ENCODE results near the gene CGB8. TPM values are rescaled to one million over a fixed set of nuclear protein-coding genes. Genes with fewer than 3 reads are reported as not detected.

Gene CGB8
- total and polyA plus RNA-seq, 2 experiments from 2014 or later, result not detected

GRCh38 chr19:49064029-49064629, 15.2 kb upstream of the CGB8 start:
- H2AFZ ChIP-seq, result no peak overlapping the region; the same call in 1 of the 2 replicates
- no peak for TF ChIP-seq NANOG (IDR thresholded peaks at IDR 0.05; ENCODE audit: borderline replicate concordance)
- no peak for TF ChIP-seq ETS1 (IDR thresholded peaks at IDR 0.05)
- TF ChIP-seq CREB1 (CRISPR knock-in tag; IDR thresholded peaks at IDR 0.05; ENCODE audit: low read depth), result no peak
- peak overlapping the region; percentile 91 for H3K4me2 ChIP-seq
- no peak overlapping the region for H3K27ac ChIP-seq (ENCODE audit: low read depth)
- no peaks in the 10 kb centered on the region for H3K79me2 ChIP-seq (replicated peaks; ENCODE audit: insufficient read depth)
- peak overlapping the region; percentile 64 for H3K4me3 Mint-ChIP-seq
- H3K36me3 ChIP-seq (ENCODE audit: insufficient read depth), result no peaks in the 10 kb centered on the region
- peaks cover 36% of the 10 kb centered on the region for H3K4me1 Mint-ChIP-seq
- 0 out of 2 replicates have a peak, but pooled peaks cover 5% of the 10 kb centered on the region for H3K9me2 ChIP-seq (ENCODE audit: insufficient read depth)
- DNase-seq (ENCODE audit: low spot score) (peak; percentile 72), ATAC-seq (peak; percentile 38)
- H4K20me1 ChIP-seq (replicated peaks; ENCODE audit: insufficient read depth), result no peaks in the 10 kb centered on the region
- peaks cover 10% of the 10 kb centered on the region; the same call in 2 of the 3 replicates for H3K9me3 Mint-ChIP-seq
- H3K27me3 Mint-ChIP-seq (ENCODE audit: insufficient read depth, low read depth, poor library complexity), result peaks cover 39% of the 10 kb centered on the region
- H3F3A ChIP-seq (replicated peaks; ENCODE audit: low read depth), result no peaks in the 10 kb centered on the region
- H3K36me3 Mint-ChIP-seq (ENCODE audit: low read depth), result peaks cover 3% of the 10 kb centered on the region; the same call in 2 of the 3 replicates
- H3K27ac Mint-ChIP-seq, result no peak overlapping the region
- peaks cover 32% of the 10 kb centered on the region for H3K4me1 ChIP-seq (ENCODE audit: insufficient read depth)
- peaks cover 59% of the 10 kb centered on the region for H3K27me3 ChIP-seq (ENCODE audit: insufficient read depth)
- H3K4me3 ChIP-seq, result peak overlapping the region; percentile 65

GRCh38 chr19:49061445-49061844, 12.5 kb upstream of the CGB8 start:
- Histone ChIP-seq H3K4me1 (ENCODE audit: insufficient read depth) (peaks cover 36% of the 10 kb centered on the region), H3K79me2 (replicated peaks; ENCODE audit: insufficient read depth) (no peaks in the 10 kb centered on the region), H3K36me3 (ENCODE audit: insufficient read depth) (no peaks in the 10 kb centered on the region), H3K27ac (ENCODE audit: low read depth) (no peak overlapping the region), H4K20me1 (replicated peaks; ENCODE audit: insufficient read depth) (no peaks in the 10 kb centered on the region), H3K9me2 (ENCODE audit: insufficient read depth) (no peaks in the 10 kb centered on the region), H2AFZ (no peak overlapping the region), H3K4me2 (no peak overlapping the region), H3K4me3 (no peak overlapping the region), H3K27me3 (ENCODE audit: insufficient read depth) (peaks cover 60% of the 10 kb centered on the region), H3F3A (replicated peaks; ENCODE audit: low read depth) (no peaks in the 10 kb centered on the region)
- Mint-ChIP-seq H3K4me1 (peaks cover 36% of the 10 kb centered on the region), H3K9me3 (no peaks in the 10 kb centered on the region; the same call in 2 of the 3 replicates), H3K27ac (no peak overlapping the region), H3K27me3 (ENCODE audit: insufficient read depth, low read depth, poor library complexity) (peaks cover 41% of the 10 kb centered on the region), H3K36me3 (ENCODE audit: low read depth) (no peaks in the 10 kb centered on the region), H3K4me3 (no peak overlapping the region)
- no peak for TF ChIP-seq JUNB (IDR thresholded peaks at IDR 0.05; ENCODE audit: unreplicated experiment)
- DNase-seq (ENCODE audit: low spot score) (no peak), ATAC-seq (no peak)

- Mint-ChIP-seq H3K27me3 (ENCODE audit: insufficient read depth, low read depth, poor library complexity) (peaks cover 41% of the 10 kb centered on the region), H3K4me1 (peaks cover 31% of the 10 kb centered on the region), H3K9me3 (no peaks in the 10 kb centered on the region; the same call in 2 of the 3 replicates), H3K27ac (no peak overlapping the region), H3K4me3 (no peak overlapping the region), H3K36me3 (ENCODE audit: low read depth) (no peaks in the 10 kb centered on the region)
- Histone ChIP-seq H3K27me3 (ENCODE audit: insufficient read depth) (peaks cover 60% of the 10 kb centered on the region), H3K4me1 (ENCODE audit: insufficient read depth) (peaks cover 31% of the 10 kb centered on the region), H3K4me2 (no peak overlapping the region), H3K9me2 (ENCODE audit: insufficient read depth) (no peaks in the 10 kb centered on the region), H4K20me1 (replicated peaks; ENCODE audit: insufficient read depth) (no peaks in the 10 kb centered on the region), H3K4me3 (no peak overlapping the region), H3F3A (replicated peaks; ENCODE audit: low read depth) (no peaks in the 10 kb centered on the region), H3K27ac (ENCODE audit: low read depth) (no peak overlapping the region), H3K79me2 (replicated peaks; ENCODE audit: insufficient read depth) (no peaks in the 10 kb centered on the region), H3K36me3 (ENCODE audit: insufficient read depth) (no peaks in the 10 kb centered on the region), H2AFZ (no peak overlapping the region)
- DNase-seq (ENCODE audit: low spot score), result no peak
- no peak for ATAC-seq
- TF ChIP-seq ZNF331 (CRISPR knock-in tag; IDR thresholded peaks at IDR 0.05; ENCODE audit: low read depth) (no peak), REST (IDR thresholded peaks at IDR 0.05; ENCODE audit: unreplicated experiment) (no peak), NANOG (IDR thresholded peaks at IDR 0.05; ENCODE audit: borderline replicate concordance) (no peak), ZNF114 (CRISPR knock-in tag; IDR thresholded peaks at IDR 0.05) (no peak), STAT1 (IDR thresholded peaks at IDR 0.05; ENCODE audit: unreplicated experiment) (no peak), CREB1 (CRISPR knock-in tag; IDR thresholded peaks at IDR 0.05; ENCODE audit: low read depth) (no peak), CTCF (conservative IDR thresholded peaks at IDR 0.05; ENCODE audit: low read depth in 2 of 2) (no peak), JUNB (IDR thresholded peaks at IDR 0.05; ENCODE audit: unreplicated experiment) (no peak), ETS1 (IDR thresholded peaks at IDR 0.05) (no peak), EZH2 (IDR thresholded peaks at IDR 0.05; ENCODE audit: low read depth, unreplicated experiment) (no peak)
These were observed 12.1 kb upstream of the CGB8 start for GRCh38 chr19:49061000-49061399.
